Thyroid gland (tissue), 4 donors: ENCODE results near the gene ITGA11. TPM values are rescaled to one million over a fixed set of nuclear protein-coding genes. Genes with fewer than 3 reads are reported as not detected.

Experiments used
- DNase-seq, 2 donors: peaks; one replicate each; pipeline ENCODE4 v3.0.0-alpha.2; 2019
- H3K27ac ChIP-seq, 3 donors: fragments of 200-600 bp; sonication (generic); 1 replicate in 2 of 3; 2 replicates in 1 of 3; pipeline ENCODE4 v1.5.1; 2016 to 2019; ENCODE audit warnings: mild to moderate bottlenecking in 1 of 3, moderate library complexity in 1 of 3
- H3K27me3 ChIP-seq: fragments of 200-600 bp; sonication (generic); one replicate; pipeline ENCODE4 v1.5.1; 2019
- H3K36me3 ChIP-seq, 2 donors: fragments of 200-600 bp; sonication (generic); one replicate each; pipeline ENCODE4 v1.5.1; 2016 to 2019
- H3K4me1 ChIP-seq, 2 donors: fragments of 200-600 bp; sonication (generic); one replicate each; pipeline ENCODE4 v1.5.1; 2017 to 2019
- H3K4me3 ChIP-seq, 3 donors: fragments of 200-600 bp; sonication (generic); replicated peaks in 1 of 3; 1 replicate in 2 of 3; 2 replicates in 1 of 3; pipeline ENCODE4 v1.5.1; 2016; ENCODE audit warnings: mild to moderate bottlenecking in 1 of 3
- H3K9me3 ChIP-seq: fragments of 200-600 bp; sonication (generic); one replicate; pipeline ENCODE4 v1.5.1; 2017
- CTCF ChIP-seq, 6 experiments: fragments of 200-600 bp in 3 of 6; fragments of 450-650 bp in 3 of 6; sonication (generic) in 3 of 6; IDR thresholded peaks; one replicate each; pipeline ENCODE4 v1.5.1; 2016 to 2019; ENCODE audit warnings: antibody characterized with exemption in 6 of 6, mild to moderate bottlenecking in 2 of 6, inconsistent platforms in 1 of 6, moderate library complexity in 1 of 6
- POLR2A ChIP-seq, 2 donors: fragments of 450-650 bp; IDR thresholded peaks; one replicate each; pipeline ENCODE4 v1.6.1; 2017; ENCODE audit warnings: antibody characterized with exemption in 2 of 2, mild to moderate bottlenecking in 2 of 2, moderate library complexity in 1 of 2
- WGBS, 2 donors: methylation state at CpG; one replicate each; pipeline ENCODE4 v1.1.5; 2017; 5-methylcytosine and 5-hydroxymethylcytosine counted together
- intact Hi-C: fragments of 100-400 bp; cut with DNase I; formaldehyde crosslinking; loops from one replicate; pipeline ENCODE4 v1.15.1; 2023
- total RNA-seq, 4 donors: library from RNA; depleted of rRNA; stranded (reverse); fragments of >200 nt; gene quantifications; one replicate each; pipeline ENCODE4 v1.2.3, GENCODE V29; 2016

Gene ITGA11
- total RNA-seq, 4 donors from 2014 or later: 3.0 to 6.1 (median 4.3) TPM

GRCh38 chr15:68300115-68300940, 131.6 kb downstream of the ITGA11 start:
- intact Hi-C loops: no loop called here
- WGBS, 2 donors: 80 to 85% methylated on average over 6 of the region's 6 CpGs
- TF ChIP-seq POLR2A (IDR thresholded peaks at IDR 0.05): no peak
- no peak for TF ChIP-seq CTCF (IDR thresholded peaks at IDR 0.05)
- Histone ChIP-seq H3K4me1 (peaks cover 4 to 7% of the 10 kb centered on the region in 2 donors), H3K4me3 (no peak overlapping the region), H3K9me3 (no peaks in the 10 kb centered on the region), H3K36me3 (no peaks in the 10 kb centered on the region), H3K27ac (no peak overlapping the region), H3K27me3 (no peaks in the 10 kb centered on the region)
- no peak for DNase-seq

DNA sequence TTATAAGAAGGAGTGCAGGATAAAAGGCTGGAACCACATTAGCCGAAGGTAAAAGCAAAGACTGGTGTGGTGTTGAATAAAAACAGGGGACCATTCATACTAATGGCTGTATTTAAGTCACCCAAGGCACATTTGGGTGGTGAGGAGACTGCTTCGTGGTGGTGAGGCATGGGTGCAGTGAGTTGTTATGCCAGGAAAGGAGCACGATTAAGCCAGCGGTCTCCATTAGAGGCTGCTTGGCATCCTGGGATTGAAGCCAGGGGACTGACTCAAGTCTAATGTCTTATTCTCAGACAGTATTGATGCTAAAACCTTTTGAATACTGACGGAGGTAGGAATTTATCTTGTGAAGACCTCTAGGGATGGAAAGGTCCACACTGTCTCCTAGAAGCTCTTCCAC, 132.5 kb downstream of the ITGA11 start:
- peak overlapping the region in 1 of 3 donors; percentile 4 for H3K4me3 ChIP-seq
- WGBS, 2 donors: 72% methylated on average over 5 of the region's 5 CpGs

GRCh38 chr15:68298882-68299381, 133.0 kb downstream of the ITGA11 start:
- Histone ChIP-seq H3K36me3 (no peaks in the 10 kb centered on the region), H3K4me3 (peak overlapping the region in 1 of 3 donors; percentile 4), H3K9me3 (no peaks in the 10 kb centered on the region), H3K4me1 (peaks cover 4 to 7% of the 10 kb centered on the region in 2 donors), H3K27ac (peak overlapping the region in 1 of 3 donors; percentile 21), H3K27me3 (no peaks in the 10 kb centered on the region)
- TF ChIP-seq POLR2A (IDR thresholded peaks at IDR 0.05) (no peak), CTCF (IDR thresholded peaks at IDR 0.05) (no peak)
- 50 to 56% methylated on average over 6 of the region's 6 CpGs for WGBS, 2 donors
- intact Hi-C loops: no loop called here
- DNase-seq: no peak

More for the DNA sequence above, 132.5 kb downstream of the ITGA11 start:
- Histone ChIP-seq H3K27me3 (no peaks in the 10 kb centered on the region), H3K27ac (peak overlapping the region in 1 of 3 donors; percentile 21), H3K4me1 (peaks cover 4 to 7% of the 10 kb centered on the region in 2 donors), H3K9me3 (no peaks in the 10 kb centered on the region), H3K36me3 (no peaks in the 10 kb centered on the region)
- TF ChIP-seq POLR2A (IDR thresholded peaks at IDR 0.05): no peak
- no peak for DNase-seq
- intact Hi-C loops: no loop called here

GRCh38 chr15:68298336-68298735, 133.6 kb downstream of the ITGA11 start:
- no peaks in the 10 kb centered on the region for H3K36me3 ChIP-seq
- no peaks in the 10 kb centered on the region for H3K27me3 ChIP-seq
- TF ChIP-seq CTCF (IDR thresholded peaks at IDR 0.05) (no peak), POLR2A (IDR thresholded peaks at IDR 0.05) (no peak)
- no peak for DNase-seq
- intact Hi-C loops: no loop called here
- H3K9me3 ChIP-seq: no peaks in the 10 kb centered on the region
- no peak overlapping the region for H3K27ac ChIP-seq
- H3K4me3 ChIP-seq: no peak overlapping the region
- peaks cover 4 to 7% of the 10 kb centered on the region in 2 donors for H3K4me1 ChIP-seq
- WGBS, 2 donors: 95 to 96% methylated on average over 3 of the region's 3 CpGs

- H3K4me1 ChIP-seq: peaks cover 4 to 7% of the 10 kb centered on the region in 2 donors
- peaks cover 10 to 13% of the 10 kb centered on the region in 2 donors for H3K36me3 ChIP-seq
- WGBS, 2 donors: 75 to 86% methylated on average over 4 of the region's 4 CpGs
- no peak overlapping the region for H3K4me3 ChIP-seq
- H3K27ac ChIP-seq: no peak overlapping the region
- intact Hi-C loops: no loop called here
- TF ChIP-seq POLR2A (IDR thresholded peaks at IDR 0.05) (no peak), CTCF (IDR thresholded peaks at IDR 0.05) (no peak)
- H3K9me3 ChIP-seq: no peaks in the 10 kb centered on the region
- no peak for DNase-seq
- H3K27me3 ChIP-seq: no peaks in the 10 kb centered on the region
Observed at GRCh38 chr15:68295014-68295805, 136.8 kb downstream of the ITGA11 start.
